GM23248 (cell line): ENCODE data around the gene NBPF11.
"Not testable (repeated sequence)": the region's sequence is repeated elsewhere in the genome, so short reads cannot be mapped to it uniquely, and the experiment has no call there.

Experiments
- EZH2 ChIP-seq: fragments of 200-600 bp; sonication (generic); IDR thresholded peaks from 2 replicates; pipeline ENCODE4 v1.6.1; 2018; ENCODE audit warnings: antibody characterized with exemption, mild to moderate bottlenecking; ENCODE audit not compliant: insufficient read depth, poor library complexity, severe bottlenecking
- EZH2phosphoT487 ChIP-seq: fragments of 200-600 bp; sonication (generic); IDR thresholded peaks from 2 replicates; pipeline ENCODE4 v1.6.1; 2018; ENCODE audit warnings: antibody characterized with exemption, moderate library complexity, mild to moderate bottlenecking, low read depth; ENCODE audit not compliant: insufficient read depth

DNA sequence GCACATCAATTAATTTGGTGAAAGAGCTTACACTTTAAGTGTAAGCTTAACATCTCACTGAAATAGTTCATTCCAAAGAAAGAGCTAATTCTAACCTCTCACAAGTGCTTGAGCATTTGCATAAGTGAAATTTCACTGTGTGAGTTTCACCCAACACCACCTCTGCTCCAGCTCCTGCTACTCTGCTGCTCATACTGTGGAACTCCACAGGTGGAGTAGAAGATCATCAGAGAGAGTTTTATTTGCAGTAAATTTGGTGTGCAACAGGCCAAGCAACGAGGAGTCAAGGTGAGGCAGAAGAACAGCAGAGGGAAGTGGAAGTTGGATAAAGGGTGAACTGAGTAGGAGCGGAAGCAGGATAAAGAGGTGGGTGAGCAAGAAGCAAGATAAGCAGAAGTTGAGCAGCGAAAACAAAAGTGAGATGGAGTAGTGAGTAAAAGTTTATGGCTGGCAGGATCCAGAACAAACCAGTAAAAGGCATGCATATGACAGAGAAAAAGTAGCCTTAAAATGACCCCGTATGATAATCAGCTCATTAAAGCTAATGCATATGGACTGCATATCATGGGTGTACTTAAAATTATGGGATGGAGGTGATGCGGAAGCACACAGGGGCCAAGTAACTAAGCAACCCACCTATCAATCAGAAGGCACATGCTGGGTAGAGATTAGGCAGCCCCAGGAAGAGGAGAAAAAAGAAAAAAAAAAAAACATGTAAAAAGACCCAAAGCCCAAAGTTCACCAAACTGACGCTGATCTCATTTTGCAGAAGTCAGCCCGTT, 3.6 kb upstream of the NBPF11 start:
- not testable (repeated sequence) for TF ChIP-seq EZH2, EZH2phosphoT487
